ENCODE data around the gene HS3ST3A1.
A peak's percentile ranks its signal among the peaks of the same experiment; 100 is the strongest.

The HS3ST3A1 gene

DNA sequence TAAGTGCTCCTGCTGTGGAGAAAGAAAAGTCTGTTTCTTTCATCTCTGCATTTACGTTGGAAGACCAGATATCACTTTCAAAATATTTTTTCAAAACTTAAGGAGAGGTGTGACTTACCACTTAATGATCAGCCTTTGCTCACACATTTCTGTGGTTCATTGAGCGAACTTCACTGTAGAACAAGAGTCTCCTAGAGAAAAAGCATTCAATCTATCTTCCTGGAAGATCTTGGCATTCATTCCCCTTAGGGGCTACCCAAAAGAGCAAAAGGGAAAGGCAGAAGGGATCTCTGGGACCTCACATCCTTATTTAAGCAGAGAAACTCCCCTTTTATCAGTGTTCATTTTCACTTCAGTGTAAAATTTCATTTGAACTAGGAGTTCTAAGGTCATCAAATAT lies 61.2 kb downstream of the HS3ST3A1 start:
- peak overlapping the region; percentile 5 for H3K4me3 ChIP-seq (ENCODE audit: low read length)
- no peak for DNase-seq (ENCODE audit: low read depth)
- TF ChIP-seq, protein P1, sequence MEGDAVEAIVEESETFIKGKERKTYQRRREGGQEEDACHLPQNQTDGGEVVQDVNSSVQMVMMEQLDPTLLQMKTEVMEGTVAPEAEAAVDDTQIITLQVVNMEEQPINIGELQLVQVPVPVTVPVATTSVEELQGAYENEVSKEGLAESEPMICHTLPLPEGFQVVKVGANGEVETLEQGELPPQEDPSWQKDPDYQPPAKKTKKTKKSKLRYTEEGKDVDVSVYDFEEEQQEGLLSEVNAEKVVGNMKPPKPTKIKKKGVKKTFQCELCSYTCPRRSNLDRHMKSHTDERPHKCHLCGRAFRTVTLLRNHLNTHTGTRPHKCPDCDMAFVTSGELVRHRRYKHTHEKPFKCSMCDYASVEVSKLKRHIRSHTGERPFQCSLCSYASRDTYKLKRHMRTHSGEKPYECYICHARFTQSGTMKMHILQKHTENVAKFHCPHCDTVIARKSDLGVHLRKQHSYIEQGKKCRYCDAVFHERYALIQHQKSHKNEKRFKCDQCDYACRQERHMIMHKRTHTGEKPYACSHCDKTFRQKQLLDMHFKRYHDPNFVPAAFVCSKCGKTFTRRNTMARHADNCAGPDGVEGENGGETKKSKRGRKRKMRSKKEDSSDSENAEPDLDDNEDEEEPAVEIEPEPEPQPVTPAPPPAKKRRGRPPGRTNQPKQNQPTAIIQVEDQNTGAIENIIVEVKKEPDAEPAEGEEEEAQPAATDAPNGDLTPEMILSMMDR (conservative IDR thresholded peaks at IDR 0.05; ENCODE audit: low read depth, low read length): no peak

DNA sequence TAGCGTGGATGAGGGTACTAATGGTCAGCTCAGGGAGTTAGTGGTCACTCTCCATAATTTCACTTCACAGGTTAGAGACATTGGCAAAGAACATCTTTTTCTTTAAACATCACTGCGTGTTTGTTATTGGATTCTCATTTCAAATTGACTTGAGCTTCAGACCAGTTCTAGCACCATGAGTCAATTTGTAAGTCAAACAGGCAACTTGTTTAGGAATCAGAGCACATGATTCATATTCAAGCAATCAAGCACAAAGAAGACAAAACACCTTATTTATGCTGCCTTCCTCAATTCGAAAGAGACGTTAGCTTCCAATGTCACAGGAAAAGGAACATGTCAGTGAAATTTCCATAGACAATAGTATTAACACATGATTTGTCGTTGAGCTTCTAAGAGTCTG lies 62.3 kb downstream of the HS3ST3A1 start:
- no peak overlapping the region for H3K4me3 ChIP-seq (ENCODE audit: low read length)
- TF ChIP-seq, protein P1 (conservative IDR thresholded peaks at IDR 0.05; ENCODE audit: low read depth, low read length): no peak
- DNase-seq (ENCODE audit: low read depth): no peak

DNA sequence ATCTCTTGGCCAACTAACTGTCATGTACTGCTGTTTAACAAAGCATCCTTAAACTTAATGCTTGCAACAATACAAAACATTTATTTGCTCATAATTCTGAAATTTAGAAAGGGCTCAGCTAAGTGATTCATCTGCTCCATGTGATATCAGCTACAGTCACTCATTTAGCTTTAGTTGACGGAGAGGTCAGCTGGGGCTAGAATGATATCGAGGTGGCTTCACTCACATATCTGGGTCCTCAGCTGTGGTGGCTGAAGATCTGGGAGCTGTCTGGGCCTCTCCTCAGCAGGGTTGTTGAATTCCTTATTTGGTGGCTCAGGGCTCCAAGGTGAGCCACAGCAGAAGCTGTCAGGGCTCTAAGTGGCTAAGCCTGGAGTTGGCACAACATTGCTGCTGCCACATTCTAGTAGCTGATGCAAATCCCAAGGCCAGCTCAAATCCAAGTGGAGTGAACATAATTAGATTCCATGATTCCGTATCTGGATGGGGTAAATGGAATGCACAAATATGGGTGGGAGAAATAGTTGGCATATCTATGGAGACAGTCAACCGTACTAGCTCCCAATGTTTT lies 62.8 kb downstream of the HS3ST3A1 start:
- H3K4me3 ChIP-seq (ENCODE audit: low read length): no peak overlapping the region
- DNase-seq (ENCODE audit: low read depth): peak; percentile 75
- TF ChIP-seq, protein P1 (conservative IDR thresholded peaks at IDR 0.05; ENCODE audit: low read depth, low read length): no peak

DNA sequence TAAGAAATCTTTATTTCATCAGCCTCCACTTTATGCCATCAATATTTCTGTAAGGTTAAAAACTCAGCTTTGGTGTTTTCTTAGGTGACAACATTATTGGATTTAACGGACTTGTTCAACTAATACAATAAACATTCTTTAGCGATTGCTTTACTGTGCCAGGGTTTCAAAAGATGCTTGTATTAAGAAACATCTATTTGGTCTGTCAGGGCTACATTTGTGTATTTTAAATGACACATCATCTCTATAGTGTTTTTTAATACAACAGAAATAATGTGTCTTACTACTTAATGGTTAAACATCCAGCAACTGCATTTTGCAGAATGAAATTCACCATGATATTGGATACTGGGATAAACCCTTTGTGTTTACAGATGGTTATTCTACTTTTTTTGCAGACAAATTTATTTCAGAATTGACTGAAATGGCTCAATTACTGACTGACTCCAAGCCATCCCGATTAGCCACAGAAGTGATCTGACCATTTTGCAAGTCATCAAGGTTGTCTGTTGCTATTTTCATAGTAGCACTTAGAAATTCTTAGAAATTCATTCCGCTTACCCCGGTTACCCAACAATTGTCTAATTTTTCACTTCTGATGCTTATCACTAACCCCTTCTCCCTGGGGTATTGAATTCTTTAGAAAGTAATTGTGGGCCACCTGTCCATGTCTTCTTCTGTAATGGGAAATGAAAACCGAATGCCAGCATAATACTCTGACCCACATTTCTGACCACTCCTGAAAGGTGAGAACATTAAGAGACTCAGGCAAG lies 63.7 kb downstream of the HS3ST3A1 start:
- DNase-seq (ENCODE audit: low read depth): no peak
- TF ChIP-seq, protein P1 (conservative IDR thresholded peaks at IDR 0.05; ENCODE audit: low read depth, low read length): no peak
- H3K4me3 ChIP-seq (ENCODE audit: low read length): no peak overlapping the region

DNA sequence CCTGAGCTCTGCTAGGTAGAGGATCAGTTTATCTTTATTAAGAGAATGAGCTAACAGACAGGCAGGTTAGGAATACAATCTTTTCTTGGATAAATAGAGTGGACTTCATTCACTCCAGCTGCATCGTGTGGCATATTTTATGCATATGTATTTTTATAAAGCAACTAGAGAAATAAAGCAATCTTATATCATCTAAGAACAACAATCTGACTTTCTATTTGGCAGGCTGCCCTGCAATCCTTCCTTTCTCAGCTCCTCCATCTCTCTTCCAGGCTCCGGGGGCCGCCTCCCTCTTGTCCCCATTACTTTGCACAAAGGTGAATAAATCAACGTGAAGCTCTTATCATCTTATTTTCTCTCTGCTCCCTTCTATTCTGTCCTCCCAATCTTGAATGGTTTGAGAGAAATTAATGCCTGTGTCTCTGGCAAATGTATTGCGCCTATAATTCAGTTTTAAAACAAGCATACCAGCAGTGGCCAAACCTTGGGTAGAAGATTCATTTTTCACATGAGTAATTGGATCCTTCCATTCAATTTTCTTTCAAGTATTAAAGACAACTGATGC lies 64.5 kb downstream of the HS3ST3A1 start:
- H3K4me3 ChIP-seq (ENCODE audit: low read length): no peak overlapping the region
- no peak for DNase-seq (ENCODE audit: low read depth)
- TF ChIP-seq, protein P1 (conservative IDR thresholded peaks at IDR 0.05; ENCODE audit: low read depth, low read length): no peak

DNA sequence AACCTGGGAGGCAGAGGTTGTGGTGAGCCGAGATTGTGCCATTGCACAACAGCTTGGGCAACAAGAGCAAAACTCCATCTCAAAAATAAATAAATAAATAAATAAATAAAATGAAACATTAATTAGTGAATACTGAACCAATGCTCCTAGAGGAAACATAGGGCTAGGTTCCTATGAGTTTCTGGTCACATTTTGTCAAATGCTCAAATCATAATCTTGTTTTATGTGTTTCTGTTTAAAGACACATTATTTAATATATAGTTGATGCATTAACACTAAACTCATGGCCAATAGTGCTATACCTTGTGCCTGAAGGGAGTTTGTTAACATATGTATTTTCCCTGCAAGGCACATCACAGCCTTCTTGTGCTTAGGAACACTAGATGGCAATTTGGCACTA lies 66.8 kb downstream of the HS3ST3A1 start:
- no peak overlapping the region for H3K4me3 ChIP-seq (ENCODE audit: low read length)
- TF ChIP-seq, protein P1 (conservative IDR thresholded peaks at IDR 0.05; ENCODE audit: low read depth, low read length): no peak
- DNase-seq (ENCODE audit: low read depth): no peak

DNA sequence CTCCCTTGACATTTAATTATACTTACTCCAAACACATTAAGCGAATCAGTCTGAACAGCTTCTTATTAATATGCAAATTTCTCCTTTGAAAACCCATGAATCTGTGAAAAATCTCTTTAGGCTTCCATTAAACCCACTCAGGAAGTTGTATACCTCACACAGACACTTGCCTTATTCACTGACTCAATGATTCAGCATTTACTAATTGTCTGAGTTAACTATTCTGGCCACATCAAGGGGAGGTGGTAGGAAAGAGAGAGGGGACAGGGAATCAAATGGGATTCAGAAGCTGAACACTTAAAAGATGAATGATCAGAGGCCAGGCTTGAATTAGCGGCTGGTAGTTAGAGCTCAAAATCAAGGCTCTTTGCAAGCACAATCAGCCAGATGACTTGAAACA lies 70.0 kb downstream of the HS3ST3A1 start:
- DNase-seq (ENCODE audit: low read depth): no peak
- TF ChIP-seq, protein P1 (conservative IDR thresholded peaks at IDR 0.05; ENCODE audit: low read depth, low read length): no peak
- H3K4me3 ChIP-seq (ENCODE audit: low read length): no peak overlapping the region

All from retinal pigment epithelial cell (primary cell).